Spleen (tissue), 7 donors: ENCODE measurements around the gene CTDSP2.

Source experiments
- POLR2A ChIP-seq, 3 donors: fragments of 450-650 bp; IDR thresholded peaks; one replicate each; pipeline ENCODE4 v1.5.1; 2017; ENCODE audit warnings: antibody characterized with exemption in 3 of 3, mild to moderate bottlenecking in 1 of 3
- POLR2AphosphoS5 ChIP-seq, 3 donors: sonication (generic); formaldehyde crosslinking; IDR thresholded peaks; one replicate each; pipeline ENCODE4 v1.5.1; 2017; ENCODE audit warnings: antibody characterized with exemption in 3 of 3
- TF ChIP-seq, protein P1 (sequence below), 11 experiments: fragments of 200-600 bp in 7 of 11; fragments of 450-650 bp in 4 of 11; sonication (generic) in 4 of 11; IDR thresholded peaks in 8 of 11; conservative IDR thresholded peaks in 3 of 11; 1 replicate in 7 of 11; 2 replicates in 4 of 11; pipeline versions ENCODE4 v1.4.0 to v1.8.0; 2016 to 2021; ENCODE audit warnings: antibody characterized with exemption in 11 of 11, inconsistent platforms in 4 of 11, mild to moderate bottlenecking in 1 of 11
- donor health status: DM: no; HTN: no; CAD: no; lungs with moderate emphysema.
- donor health status: DM: no; HTN: no; CAD: no.
- donor health status: DM: no; HTN: no; CAD: no.

DNA sequence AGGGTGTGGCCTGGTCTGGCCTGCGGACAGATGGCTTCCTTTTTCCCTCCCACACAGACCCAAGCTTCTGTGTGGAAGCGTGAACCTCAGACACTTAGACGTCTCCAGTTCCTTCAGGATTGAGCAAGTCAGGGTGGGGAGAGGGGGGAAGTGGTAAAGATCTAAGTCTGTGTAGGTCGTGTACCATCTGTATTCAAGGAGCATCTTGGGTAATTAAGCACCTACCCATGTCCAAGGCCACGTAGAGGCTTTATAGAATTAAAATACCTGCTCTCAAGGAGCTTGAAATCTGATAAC lies 29.7 kb downstream of the CTDSP2 start:
- TF ChIP-seq, protein P1, sequence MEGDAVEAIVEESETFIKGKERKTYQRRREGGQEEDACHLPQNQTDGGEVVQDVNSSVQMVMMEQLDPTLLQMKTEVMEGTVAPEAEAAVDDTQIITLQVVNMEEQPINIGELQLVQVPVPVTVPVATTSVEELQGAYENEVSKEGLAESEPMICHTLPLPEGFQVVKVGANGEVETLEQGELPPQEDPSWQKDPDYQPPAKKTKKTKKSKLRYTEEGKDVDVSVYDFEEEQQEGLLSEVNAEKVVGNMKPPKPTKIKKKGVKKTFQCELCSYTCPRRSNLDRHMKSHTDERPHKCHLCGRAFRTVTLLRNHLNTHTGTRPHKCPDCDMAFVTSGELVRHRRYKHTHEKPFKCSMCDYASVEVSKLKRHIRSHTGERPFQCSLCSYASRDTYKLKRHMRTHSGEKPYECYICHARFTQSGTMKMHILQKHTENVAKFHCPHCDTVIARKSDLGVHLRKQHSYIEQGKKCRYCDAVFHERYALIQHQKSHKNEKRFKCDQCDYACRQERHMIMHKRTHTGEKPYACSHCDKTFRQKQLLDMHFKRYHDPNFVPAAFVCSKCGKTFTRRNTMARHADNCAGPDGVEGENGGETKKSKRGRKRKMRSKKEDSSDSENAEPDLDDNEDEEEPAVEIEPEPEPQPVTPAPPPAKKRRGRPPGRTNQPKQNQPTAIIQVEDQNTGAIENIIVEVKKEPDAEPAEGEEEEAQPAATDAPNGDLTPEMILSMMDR (IDR thresholded peaks at IDR 0.05 in 8 of 11, conservative IDR thresholded peaks at IDR 0.05 in 3 of 11): no peak
- TF ChIP-seq POLR2AphosphoS5 (IDR thresholded peaks at IDR 0.05): peak in 2 of 3 donors; percentile 51 to 53
- TF ChIP-seq POLR2A (IDR thresholded peaks at IDR 0.05): no peak
